Measurements from ENCODE around the gene LCMT1. TPM values are rescaled to one million over a fixed set of nuclear protein-coding genes. Genes with fewer than 3 reads are reported as not detected.

Gene LCMT1
- total RNA-seq, 2 experiments from 2014 or later: 37.1 to 40.7 TPM

- no peak for DNase-seq
- no peaks in the 10 kb centered on the region for H3K36me3 Mint-ChIP-seq (ENCODE audit: low read depth)
- ChIA-PET POLR2A (no interaction called here), CTCF (no interaction called here)
- H3K4me3 Mint-ChIP-seq: no peak overlapping the region
- intact Hi-C loops (cut with micrococcal nuclease): no loop called here
- no peaks in the 10 kb centered on the region for H3K9me3 Mint-ChIP-seq
- TF ChIP-seq CTCF (IDR thresholded peaks at IDR 0.05): no peak
- H3K4me1 Mint-ChIP-seq (ENCODE audit: low read depth): peaks cover 3% of the 10 kb centered on the region
- ATAC-seq: no peak
- no peaks in the 10 kb centered on the region for H3K27me3 Mint-ChIP-seq
- H3K27ac Mint-ChIP-seq: no peak overlapping the region
Measured at GRCh38 chr16:25212636-25213035, 101.1 kb downstream of the LCMT1 start.

- no peak for DNase-seq
- Mint-ChIP-seq H3K27me3 (no peaks in the 10 kb centered on the region), H3K9me3 (no peaks in the 10 kb centered on the region), H3K4me3 (no peak overlapping the region), H3K4me1 (ENCODE audit: low read depth) (peaks cover 3% of the 10 kb centered on the region), H3K36me3 (ENCODE audit: low read depth) (no peaks in the 10 kb centered on the region), H3K27ac (no peak overlapping the region)
- CTCF ChIA-PET: interaction anchor here (1.0 to 1.3 kb wide), 2 partner anchors 11 to 20 kb away, joined by 3 to 7 read pairs; no protein-coding TSS in a partner anchor
- intact Hi-C loops (cut with micrococcal nuclease): no loop called here
- ATAC-seq: no peak
- POLR2A ChIA-PET: no interaction called here
- TF ChIP-seq CTCF (IDR thresholded peaks at IDR 0.05): no peak
Measured at GRCh38 chr16:25213709-25214397, 102.3 kb downstream of the LCMT1 start.

DNA sequence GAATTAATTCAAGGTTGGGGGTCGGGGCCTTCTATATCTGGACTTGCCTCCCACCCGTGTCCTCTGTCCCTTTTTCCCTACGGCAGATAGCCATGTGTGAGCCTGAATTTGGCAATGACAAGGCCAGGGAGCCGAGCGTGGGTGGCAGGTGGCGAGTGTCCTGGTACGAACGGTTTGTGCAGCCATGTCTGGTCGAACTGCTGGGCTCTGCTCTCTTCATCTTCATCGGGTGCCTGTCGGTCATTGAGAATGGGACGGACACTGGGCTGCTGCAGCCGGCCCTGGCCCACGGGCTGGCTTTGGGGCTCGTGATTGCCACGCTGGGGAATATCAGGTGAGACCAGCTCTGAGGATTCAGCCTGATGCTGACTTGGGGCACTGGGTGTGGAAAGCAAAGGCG, 105.6 kb downstream of the LCMT1 start:
- H3K4me3 Mint-ChIP-seq: no peak overlapping the region
- DNase-seq (no peak), ATAC-seq (no peak)
- CTCF ChIA-PET: interaction anchor here (1.0 kb wide), 1 partner anchor 17 kb away, joined by 3 read pairs; no protein-coding TSS in a partner anchor
- no peaks in the 10 kb centered on the region for H3K36me3 Mint-ChIP-seq (ENCODE audit: low read depth)
- H3K27ac Mint-ChIP-seq: no peak overlapping the region
- intact Hi-C loops (cut with micrococcal nuclease): no loop called here
- H3K27me3 Mint-ChIP-seq: no peaks in the 10 kb centered on the region
- POLR2A ChIA-PET: no interaction called here
- H3K9me3 Mint-ChIP-seq: no peaks in the 10 kb centered on the region
- TF ChIP-seq CTCF (IDR thresholded peaks at IDR 0.05): no peak
- no peaks in the 10 kb centered on the region for H3K4me1 Mint-ChIP-seq (ENCODE audit: low read depth)

DNA sequence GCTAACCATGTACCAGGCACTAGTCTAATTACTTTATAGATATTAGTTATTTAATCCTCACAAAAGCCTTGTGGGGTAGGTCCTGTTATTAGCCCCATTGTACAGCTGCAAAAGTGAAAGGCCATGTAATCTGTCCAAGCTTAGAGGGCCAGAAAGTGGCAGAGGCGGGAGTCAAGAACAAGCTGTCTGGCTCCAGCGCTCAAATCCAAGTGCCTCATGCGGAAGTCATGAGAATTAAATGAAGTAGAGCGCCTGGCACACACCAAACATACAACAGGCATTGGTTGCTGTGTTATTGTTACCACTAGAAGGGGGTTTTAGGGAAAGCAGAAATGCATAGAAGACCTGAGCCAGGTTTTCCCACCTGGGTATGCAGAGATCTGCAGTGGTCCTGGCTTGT, 106.4 kb downstream of the LCMT1 start:
- ATAC-seq (no peak), DNase-seq (no peak)
- intact Hi-C loops (cut with micrococcal nuclease): no loop called here
- CTCF ChIA-PET: interaction anchor here (1.0 kb wide), 1 partner anchor 16 kb away, joined by 3 read pairs; no protein-coding TSS in a partner anchor
- Mint-ChIP-seq H3K4me3 (no peak overlapping the region), H3K4me1 (ENCODE audit: low read depth) (no peaks in the 10 kb centered on the region), H3K27me3 (no peaks in the 10 kb centered on the region), H3K9me3 (no peaks in the 10 kb centered on the region), H3K36me3 (ENCODE audit: low read depth) (no peaks in the 10 kb centered on the region), H3K27ac (no peak overlapping the region)
- TF ChIP-seq CTCF (IDR thresholded peaks at IDR 0.05): no peak
- POLR2A ChIA-PET: no interaction called here

- POLR2A ChIA-PET: no interaction called here
- no peak for TF ChIP-seq CTCF (IDR thresholded peaks at IDR 0.05)
- no peaks in the 10 kb centered on the region for H3K36me3 Mint-ChIP-seq (ENCODE audit: low read depth)
- H3K27ac Mint-ChIP-seq: no peak overlapping the region
- CTCF ChIA-PET: interaction anchor here (0.8 kb wide), 1 partner anchor 92 kb away, joined by 3 read pairs; no protein-coding TSS in a partner anchor
- ATAC-seq (no peak), DNase-seq (no peak)
- no peak overlapping the region for H3K4me3 Mint-ChIP-seq
- H3K27me3 Mint-ChIP-seq: no peaks in the 10 kb centered on the region
- intact Hi-C loops (cut with micrococcal nuclease): no loop called here
- no peaks in the 10 kb centered on the region for H3K9me3 Mint-ChIP-seq
- no peaks in the 10 kb centered on the region for H3K4me1 Mint-ChIP-seq (ENCODE audit: low read depth)
Measured at GRCh38 chr16:25219070-25219737, 107.7 kb downstream of the LCMT1 start.

All from activated CD8-positive, alpha-beta T cell treated with anti-CD3 and anti-CD28 coated beads for 36 hours (primary cell).